Measurements from ENCODE around the gene EPHB6.

EPHB6 gene

DNA sequence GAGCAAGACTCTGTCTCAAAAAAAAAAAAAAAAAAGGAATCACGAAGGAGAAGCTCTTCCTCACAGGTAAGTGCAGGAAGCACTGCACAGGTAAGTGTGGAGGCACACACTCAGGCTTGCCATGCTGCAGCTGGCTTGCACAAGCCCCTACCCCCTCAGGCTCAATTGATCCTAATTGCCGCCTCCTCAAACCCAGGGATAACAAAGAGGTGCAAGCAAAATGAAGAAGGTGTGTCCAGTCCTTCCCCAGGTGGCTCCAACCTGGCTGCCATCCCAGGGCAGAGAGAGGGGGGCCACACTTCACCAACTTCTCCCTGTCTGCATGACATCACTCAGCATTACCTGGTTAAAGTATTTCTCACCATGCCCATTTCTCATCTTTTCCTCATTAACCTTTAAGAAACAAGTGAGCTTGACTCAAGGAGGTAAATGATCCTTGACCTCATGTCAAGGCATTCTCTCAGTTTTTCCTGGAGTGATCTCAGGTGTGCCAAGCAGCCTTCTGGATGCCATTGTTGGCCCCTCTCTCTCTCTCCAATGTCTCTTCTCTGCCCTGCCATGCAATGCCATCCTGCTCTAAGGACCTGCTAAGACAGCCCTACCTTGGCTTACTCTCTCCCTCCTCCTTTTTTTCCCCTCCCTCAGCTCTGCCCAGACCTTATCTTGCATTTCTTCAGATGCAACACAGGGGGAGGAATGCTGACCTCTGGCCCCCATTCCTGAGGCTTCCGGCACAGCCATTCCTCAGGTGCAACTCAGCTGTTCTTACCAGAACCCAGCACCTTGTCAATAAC lies 43.7 kb downstream of the EPHB6 start:
- no peak for TF ChIP-seq EGR1 (IDR thresholded peaks at IDR 0.05)
- TF ChIP-seq YY1 (IDR thresholded peaks at IDR 0.05; ENCODE audit: low read depth) = no peak
- no peak for TF ChIP-seq TEAD4 (IDR thresholded peaks at IDR 0.05)
- TF ChIP-seq FOXM1 (IDR thresholded peaks at IDR 0.05; ENCODE audit: borderline replicate concordance, low read depth) = no peak
- TF ChIP-seq ZBTB7A (IDR thresholded peaks at IDR 0.05; ENCODE audit: low read depth) = no peak
- TF ChIP-seq, protein P1, sequence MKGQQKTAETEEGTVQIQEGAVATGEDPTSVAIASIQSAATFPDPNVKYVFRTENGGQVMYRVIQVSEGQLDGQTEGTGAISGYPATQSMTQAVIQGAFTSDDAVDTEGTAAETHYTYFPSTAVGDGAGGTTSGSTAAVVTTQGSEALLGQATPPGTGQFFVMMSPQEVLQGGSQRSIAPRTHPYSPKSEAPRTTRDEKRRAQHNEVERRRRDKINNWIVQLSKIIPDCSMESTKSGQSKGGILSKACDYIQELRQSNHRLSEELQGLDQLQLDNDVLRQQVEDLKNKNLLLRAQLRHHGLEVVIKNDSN (IDR thresholded peaks at IDR 0.05) = no peak
- TF ChIP-seq RAD21 (IDR thresholded peaks at IDR 0.05; ENCODE audit: low read depth) = no peak
- TF ChIP-seq, protein P2, sequence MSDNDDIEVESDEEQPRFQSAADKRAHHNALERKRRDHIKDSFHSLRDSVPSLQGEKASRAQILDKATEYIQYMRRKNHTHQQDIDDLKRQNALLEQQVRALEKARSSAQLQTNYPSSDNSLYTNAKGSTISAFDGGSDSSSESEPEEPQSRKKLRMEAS (IDR thresholded peaks at IDR 0.05) = no peak
- TF ChIP-seq NFIC (IDR thresholded peaks at IDR 0.05) = no peak
- no peak for TF ChIP-seq TCF12 (IDR thresholded peaks at IDR 0.05; ENCODE audit: low read depth)

DNA sequence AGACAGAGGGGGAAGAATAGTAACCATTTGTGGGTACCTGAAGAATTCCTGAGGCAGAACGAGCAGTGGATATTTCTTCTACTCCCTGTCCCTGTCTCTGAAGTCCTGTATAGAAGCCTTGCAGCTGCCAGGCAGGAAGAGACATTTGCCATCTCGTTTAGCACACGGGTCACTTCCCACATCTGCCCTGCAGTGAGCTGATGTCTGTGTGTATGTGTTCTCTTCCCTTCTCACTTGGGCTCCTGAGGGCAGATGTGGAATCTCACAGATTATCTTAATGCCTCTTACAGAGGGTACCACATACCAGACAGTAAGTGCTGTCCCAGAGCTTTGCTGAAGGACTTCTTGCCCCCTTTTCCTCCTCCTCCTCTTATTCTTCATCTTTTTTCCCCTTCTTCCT lies 44.8 kb downstream of the EPHB6 start:
- TF ChIP-seq TCF12 (IDR thresholded peaks at IDR 0.05; ENCODE audit: low read depth) (no peak), CEBPB (IDR thresholded peaks at IDR 0.05) (no peak), YY1 (IDR thresholded peaks at IDR 0.05; ENCODE audit: low read depth) (no peak), TAF1 (IDR thresholded peaks at IDR 0.05; ENCODE audit: low read depth) (no peak), TEAD4 (IDR thresholded peaks at IDR 0.05) (no peak)

DNA sequence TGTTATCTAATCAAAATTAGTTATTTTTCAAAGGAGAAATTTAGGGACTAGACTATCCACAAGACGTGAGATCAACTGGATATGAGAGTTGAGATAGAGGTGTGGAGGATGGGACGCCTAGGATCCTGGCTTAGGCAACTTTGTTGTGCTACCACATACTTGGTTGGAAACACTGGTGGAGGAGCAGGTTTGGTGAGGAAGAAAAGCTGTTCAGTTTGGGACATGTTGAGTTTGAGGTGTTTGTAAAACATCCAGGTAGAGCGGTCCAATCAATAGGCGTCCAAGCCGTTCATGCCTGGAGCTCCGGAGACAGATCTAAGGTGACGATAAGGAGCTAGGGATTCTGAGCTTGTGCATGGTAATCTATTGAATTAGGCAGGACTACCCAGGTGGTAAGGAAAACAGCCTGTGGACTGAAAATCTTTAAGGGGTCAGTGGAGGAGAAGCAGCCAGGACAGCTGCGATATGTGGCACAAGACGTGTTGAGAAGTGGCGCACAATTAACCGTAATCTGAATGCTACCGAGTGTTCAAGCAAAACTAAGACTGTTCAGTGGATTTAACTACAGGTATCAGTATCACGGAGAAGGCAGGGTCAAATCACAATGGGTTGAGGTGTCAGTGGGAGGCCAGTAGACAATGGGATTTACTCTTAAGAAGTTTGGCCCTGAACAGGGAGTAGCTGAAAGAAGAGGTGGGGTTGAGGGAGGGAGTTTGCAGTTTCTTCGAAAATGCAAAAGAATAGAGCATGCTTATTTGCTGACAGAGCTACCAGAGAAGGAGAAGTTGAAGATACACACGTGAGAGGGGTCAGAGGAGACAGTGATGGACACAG lies 46.8 kb downstream of the EPHB6 start:
- TF ChIP-seq NFIC (IDR thresholded peaks at IDR 0.05) (no peak), TCF12 (IDR thresholded peaks at IDR 0.05; ENCODE audit: low read depth) (no peak), TEAD4 (IDR thresholded peaks at IDR 0.05) (no peak), YY1 (IDR thresholded peaks at IDR 0.05; ENCODE audit: low read depth) (no peak), RAD21 (IDR thresholded peaks at IDR 0.05; ENCODE audit: low read depth) (no peak), TAF1 (IDR thresholded peaks at IDR 0.05; ENCODE audit: low read depth) (no peak), EP300 (IDR thresholded peaks at IDR 0.05; ENCODE audit: borderline replicate concordance) (no peak), ZBTB7A (IDR thresholded peaks at IDR 0.05; ENCODE audit: low read depth) (no peak), EGR1 (IDR thresholded peaks at IDR 0.05) (no peak), CEBPB (IDR thresholded peaks at IDR 0.05) (no peak), FOXM1 (IDR thresholded peaks at IDR 0.05; ENCODE audit: borderline replicate concordance, low read depth) (no peak), CREB1 (IDR thresholded peaks at IDR 0.05; ENCODE audit: low read depth) (no peak)
- TF ChIP-seq, protein P3, sequence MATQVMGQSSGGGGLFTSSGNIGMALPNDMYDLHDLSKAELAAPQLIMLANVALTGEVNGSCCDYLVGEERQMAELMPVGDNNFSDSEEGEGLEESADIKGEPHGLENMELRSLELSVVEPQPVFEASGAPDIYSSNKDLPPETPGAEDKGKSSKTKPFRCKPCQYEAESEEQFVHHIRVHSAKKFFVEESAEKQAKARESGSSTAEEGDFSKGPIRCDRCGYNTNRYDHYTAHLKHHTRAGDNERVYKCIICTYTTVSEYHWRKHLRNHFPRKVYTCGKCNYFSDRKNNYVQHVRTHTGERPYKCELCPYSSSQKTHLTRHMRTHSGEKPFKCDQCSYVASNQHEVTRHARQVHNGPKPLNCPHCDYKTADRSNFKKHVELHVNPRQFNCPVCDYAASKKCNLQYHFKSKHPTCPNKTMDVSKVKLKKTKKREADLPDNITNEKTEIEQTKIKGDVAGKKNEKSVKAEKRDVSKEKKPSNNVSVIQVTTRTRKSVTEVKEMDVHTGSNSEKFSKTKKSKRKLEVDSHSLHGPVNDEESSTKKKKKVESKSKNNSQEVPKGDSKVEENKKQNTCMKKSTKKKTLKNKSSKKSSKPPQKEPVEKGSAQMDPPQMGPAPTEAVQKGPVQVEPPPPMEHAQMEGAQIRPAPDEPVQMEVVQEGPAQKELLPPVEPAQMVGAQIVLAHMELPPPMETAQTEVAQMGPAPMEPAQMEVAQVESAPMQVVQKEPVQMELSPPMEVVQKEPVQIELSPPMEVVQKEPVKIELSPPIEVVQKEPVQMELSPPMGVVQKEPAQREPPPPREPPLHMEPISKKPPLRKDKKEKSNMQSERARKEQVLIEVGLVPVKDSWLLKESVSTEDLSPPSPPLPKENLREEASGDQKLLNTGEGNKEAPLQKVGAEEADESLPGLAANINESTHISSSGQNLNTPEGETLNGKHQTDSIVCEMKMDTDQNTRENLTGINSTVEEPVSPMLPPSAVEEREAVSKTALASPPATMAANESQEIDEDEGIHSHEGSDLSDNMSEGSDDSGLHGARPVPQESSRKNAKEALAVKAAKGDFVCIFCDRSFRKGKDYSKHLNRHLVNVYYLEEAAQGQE (IDR thresholded peaks at IDR 0.05; ENCODE audit: low read depth) = no peak
- TF ChIP-seq, protein P2 (IDR thresholded peaks at IDR 0.05) = no peak
- TF ChIP-seq, protein P1 (IDR thresholded peaks at IDR 0.05) = no peak

DNA sequence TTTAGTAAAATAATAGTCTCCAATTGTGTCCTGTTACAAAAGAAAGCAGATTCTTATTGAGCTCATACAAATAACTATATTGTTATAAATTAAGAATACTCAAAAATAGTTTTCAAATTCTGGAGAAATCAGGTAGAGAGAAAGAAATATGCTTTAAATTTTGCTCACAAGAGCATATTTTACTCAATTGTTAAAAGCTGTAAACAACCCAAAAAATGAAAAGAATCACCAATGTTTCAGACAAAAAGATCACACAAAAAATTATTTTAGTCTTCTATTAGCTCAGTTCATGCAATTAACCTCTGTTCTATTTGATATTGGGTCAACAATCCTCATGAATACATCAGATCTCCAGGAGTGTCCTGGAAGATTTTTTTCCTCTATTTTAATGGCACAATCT lies 49.3 kb downstream of the EPHB6 start:
- no peak for TF ChIP-seq TCF12 (IDR thresholded peaks at IDR 0.05; ENCODE audit: low read depth)
- TF ChIP-seq RAD21 (IDR thresholded peaks at IDR 0.05; ENCODE audit: low read depth) = no peak
- no peak for TF ChIP-seq FOXM1 (IDR thresholded peaks at IDR 0.05; ENCODE audit: borderline replicate concordance, low read depth)
- no peak for TF ChIP-seq ZBTB7A (IDR thresholded peaks at IDR 0.05; ENCODE audit: low read depth)
- TF ChIP-seq YY1 (IDR thresholded peaks at IDR 0.05; ENCODE audit: low read depth) = no peak

DNA sequence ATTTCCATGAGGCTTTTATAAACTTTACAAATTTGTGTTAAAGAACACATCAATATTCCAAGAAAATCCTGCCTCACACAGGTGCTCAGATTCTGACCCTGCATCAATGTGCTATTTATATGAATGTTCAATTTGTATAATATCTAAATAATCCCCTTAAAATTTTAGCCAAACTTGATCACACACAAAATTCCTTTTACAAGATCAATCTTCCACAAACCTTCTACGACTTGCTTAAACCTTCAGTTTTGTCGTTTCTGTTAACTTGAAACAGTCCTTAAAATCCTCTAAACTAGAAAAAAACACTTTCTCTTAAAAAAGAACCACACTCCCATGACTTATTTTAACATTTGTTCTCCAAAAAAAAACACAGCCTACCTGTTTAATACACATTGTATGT lies 50.9 kb downstream of the EPHB6 start:
- TF ChIP-seq EGR1 (IDR thresholded peaks at IDR 0.05) (no peak), TEAD4 (IDR thresholded peaks at IDR 0.05) (no peak)

DNA sequence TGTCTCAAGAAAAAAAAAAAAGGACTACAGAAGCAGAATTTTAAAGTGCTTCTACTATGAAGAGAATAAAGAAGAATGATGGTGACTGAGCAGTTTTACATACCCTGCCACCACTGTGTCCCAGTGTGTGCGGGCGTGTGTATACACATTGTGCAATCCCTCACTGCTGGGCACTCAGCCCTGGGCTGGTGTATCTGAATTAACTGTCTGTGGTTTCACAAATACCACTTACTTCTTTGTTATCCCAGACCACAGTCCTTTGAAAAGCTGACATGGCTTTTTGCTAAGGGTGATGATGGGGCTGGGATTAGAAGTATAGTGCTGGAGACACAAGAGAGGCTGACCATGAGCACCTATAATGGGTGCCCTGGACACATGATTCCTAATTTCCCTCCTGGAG lies 51.8 kb downstream of the EPHB6 start:
- TF ChIP-seq TEAD4 (IDR thresholded peaks at IDR 0.05) (no peak), CEBPB (IDR thresholded peaks at IDR 0.05) (no peak), ZBTB7A (IDR thresholded peaks at IDR 0.05; ENCODE audit: low read depth) (no peak), CREB1 (IDR thresholded peaks at IDR 0.05; ENCODE audit: low read depth) (no peak), YY1 (IDR thresholded peaks at IDR 0.05; ENCODE audit: low read depth) (no peak), FOXM1 (IDR thresholded peaks at IDR 0.05; ENCODE audit: borderline replicate concordance, low read depth) (no peak), TCF12 (IDR thresholded peaks at IDR 0.05; ENCODE audit: low read depth) (no peak), EP300 (IDR thresholded peaks at IDR 0.05; ENCODE audit: borderline replicate concordance) (no peak)

DNA sequence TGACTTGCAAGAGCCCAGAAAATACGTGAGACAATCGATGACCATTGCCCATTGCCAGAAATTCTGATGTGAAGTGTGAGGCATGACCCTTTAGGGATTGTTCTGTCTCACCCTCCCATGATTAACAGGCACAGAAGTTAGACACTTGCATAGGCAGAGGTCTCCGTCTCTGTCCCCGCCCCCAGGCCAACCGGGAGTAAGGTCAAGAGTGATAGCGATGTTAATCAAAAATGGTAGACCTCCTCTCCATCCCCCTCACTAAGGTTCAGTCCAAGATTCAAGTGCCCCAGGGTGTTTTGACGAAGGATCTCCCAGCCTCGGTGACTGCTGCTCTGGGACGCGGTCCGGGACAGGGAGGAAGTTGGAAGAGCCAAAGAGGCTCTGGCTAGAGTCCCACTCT lies 53.4 kb downstream of the EPHB6 start:
- TF ChIP-seq TAF1 (IDR thresholded peaks at IDR 0.05; ENCODE audit: low read depth) = no peak
- TF ChIP-seq FOXM1 (IDR thresholded peaks at IDR 0.05; ENCODE audit: borderline replicate concordance, low read depth) = no peak
- TF ChIP-seq, protein P2 (IDR thresholded peaks at IDR 0.05) = no peak
- TF ChIP-seq, protein P3 (IDR thresholded peaks at IDR 0.05; ENCODE audit: low read depth) = no peak
- no peak for TF ChIP-seq ZBTB7A (IDR thresholded peaks at IDR 0.05; ENCODE audit: low read depth)
- TF ChIP-seq YY1 (IDR thresholded peaks at IDR 0.05; ENCODE audit: low read depth) = no peak
- TF ChIP-seq CEBPB (IDR thresholded peaks at IDR 0.05) = no peak
- TF ChIP-seq EP300 (IDR thresholded peaks at IDR 0.05; ENCODE audit: borderline replicate concordance) = no peak
- no peak for TF ChIP-seq TCF12 (IDR thresholded peaks at IDR 0.05; ENCODE audit: low read depth)
- no peak for TF ChIP-seq TEAD4 (IDR thresholded peaks at IDR 0.05)
- TF ChIP-seq CREB1 (IDR thresholded peaks at IDR 0.05; ENCODE audit: low read depth) = no peak
- TF ChIP-seq EGR1 (IDR thresholded peaks at IDR 0.05) = no peak
- TF ChIP-seq, protein P1 (IDR thresholded peaks at IDR 0.05) = no peak
- no peak for TF ChIP-seq NFIC (IDR thresholded peaks at IDR 0.05)
- TF ChIP-seq RAD21 (IDR thresholded peaks at IDR 0.05; ENCODE audit: low read depth) = no peak
